GM19397 (cell line): Measurements from ENCODE around the gene CTNNA2.
"Not testable (repeated sequence)": the region's sequence is repeated elsewhere in the genome, so short reads cannot be mapped to it uniquely, and the experiment has no call there.

ENCODE experiments used
- ATAC-seq: cut with Tn5 transposase; IDR thresholded peaks from one replicate; pipeline ENCODE4 v1.9.1; 2021; ENCODE audit warnings: mild to moderate bottlenecking, moderate library complexity; ENCODE audit not compliant: unreplicated experiment

CTNNA2 gene

DNA sequence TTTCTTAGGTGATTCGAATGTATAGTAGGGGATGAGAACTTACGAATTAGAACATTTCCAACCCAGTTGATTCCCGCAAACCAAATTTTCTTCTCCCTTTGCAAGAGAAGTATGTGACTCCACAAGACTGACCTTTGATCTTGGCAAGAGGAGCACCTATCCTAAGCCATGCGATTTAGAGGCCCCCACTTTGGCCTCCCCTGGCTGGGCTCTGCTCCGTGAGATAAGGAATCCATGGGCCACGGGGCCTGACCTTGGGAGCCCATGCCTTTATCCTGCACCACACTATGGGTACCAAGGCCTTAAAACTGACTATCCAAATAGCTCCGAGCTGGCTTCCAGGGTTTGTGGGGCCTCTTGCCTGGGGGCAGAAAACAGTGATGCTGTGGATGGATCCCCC lies 656.0 kb downstream of the CTNNA2 start:
- no peak for ATAC-seq

DNA sequence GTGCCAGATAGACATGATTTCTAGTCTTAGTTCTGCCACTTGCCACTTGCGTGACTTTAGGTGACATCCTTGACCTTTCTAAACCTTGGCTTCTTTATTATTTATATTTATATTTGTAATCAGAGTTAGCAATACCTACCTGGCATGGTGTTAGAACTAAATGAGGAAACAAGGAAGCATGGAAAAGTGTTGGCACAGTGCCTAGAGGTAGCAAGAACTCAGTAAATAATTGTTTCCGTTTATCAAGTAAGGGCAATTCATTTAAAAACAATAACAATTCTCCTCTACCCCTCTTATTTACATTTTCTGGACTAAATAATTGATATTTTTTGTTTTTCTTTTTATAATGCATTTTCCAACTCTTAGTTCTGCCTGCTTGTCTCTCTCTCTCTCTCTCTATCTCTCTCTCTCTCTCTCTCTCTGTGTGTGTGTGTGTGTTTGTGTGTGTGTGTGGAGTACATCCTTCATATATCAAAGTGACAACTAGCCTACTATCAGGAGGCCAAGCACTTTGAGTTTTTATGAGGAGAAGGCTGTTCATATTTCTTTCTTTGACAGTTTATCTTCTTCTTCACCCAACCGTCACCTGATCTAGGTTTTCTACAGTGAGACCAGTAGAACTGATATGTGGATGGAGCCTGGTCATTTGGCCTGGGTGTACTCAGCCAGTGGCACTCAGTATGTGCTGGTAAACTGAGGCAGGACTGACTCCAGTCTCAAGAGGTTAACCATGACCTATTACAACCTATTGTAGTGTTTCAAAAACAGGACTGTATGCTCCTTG lies 657.2 kb downstream of the CTNNA2 start:
- ATAC-seq, result no peak

DNA sequence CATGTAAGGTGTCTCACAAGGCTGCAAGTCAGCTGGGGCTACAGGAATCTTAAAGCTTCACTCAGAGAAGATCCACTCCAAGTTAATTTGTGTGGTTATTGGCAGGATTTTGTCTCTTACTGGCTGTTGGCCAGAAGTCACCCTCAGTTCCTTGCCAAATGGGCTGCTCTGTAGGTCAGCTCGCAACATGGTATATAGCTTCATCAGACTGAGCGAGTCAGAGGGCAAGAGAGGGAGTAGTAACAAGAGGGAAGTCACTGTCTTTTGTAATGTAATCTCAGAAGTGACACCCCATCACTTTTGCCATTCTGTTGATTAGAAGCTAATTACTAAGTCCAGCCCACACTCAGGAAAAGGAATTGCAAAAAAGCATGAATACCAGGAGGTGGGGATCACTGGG lies 672.2 kb downstream of the CTNNA2 start:
- no peak for ATAC-seq

DNA sequence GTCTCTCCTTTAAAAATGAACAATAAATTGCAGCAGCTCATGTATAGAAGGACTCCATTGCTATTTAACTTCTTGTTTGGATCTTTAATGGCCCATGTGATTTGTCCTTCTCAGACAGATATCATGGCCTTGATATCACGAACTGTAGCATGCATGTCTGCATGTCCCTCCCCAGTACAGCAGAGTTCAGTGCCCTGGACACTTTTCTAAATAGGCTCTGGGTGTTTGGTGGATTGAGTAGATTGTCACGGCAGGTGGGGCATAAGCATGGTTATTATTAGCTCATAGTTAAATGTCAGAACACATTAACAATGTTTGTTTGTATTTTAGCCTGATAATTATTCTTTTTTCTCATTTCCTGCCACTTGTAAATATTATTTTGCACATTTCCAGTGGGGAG lies 673.4 kb downstream of the CTNNA2 start:
- ATAC-seq, result no peak

DNA sequence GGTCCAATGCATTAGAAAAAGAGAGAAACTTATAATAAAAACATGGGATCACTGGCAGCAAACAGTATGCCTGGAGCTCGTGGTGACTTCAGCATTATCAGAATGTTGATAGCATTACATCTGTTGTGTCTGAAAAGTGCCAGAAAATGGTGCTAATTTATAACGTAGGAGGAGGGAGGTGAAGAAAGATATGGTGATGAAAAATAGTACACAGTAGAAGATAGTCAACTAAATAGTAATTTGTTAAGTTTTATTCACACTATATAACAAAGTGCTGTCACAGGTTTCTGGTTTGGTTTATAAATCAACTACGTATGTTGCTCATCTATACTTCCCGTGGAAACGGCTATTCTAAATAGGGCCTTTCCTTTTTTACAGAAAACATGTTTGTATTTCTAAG lies 674.3 kb downstream of the CTNNA2 start:
- ATAC-seq, result no peak

DNA sequence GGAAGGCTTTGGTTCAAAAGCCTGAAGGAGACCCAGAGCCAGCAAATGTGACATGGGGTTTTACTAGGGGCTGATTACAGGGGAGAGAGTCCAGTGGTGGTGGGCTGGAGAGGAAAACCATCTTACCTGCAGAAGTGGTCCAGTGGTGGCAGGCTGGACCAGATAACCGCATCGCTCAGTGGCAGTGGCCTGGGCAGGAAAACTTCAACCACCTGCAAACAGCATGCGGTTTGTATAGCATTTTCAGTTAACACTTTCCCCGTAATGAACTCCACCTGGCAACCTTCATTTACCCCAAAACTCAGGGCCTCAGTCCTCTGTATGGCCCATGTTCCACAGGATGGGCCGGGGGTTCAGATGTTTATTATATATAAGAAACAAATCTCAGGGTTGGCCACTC lies 677.3 kb downstream of the CTNNA2 start:
- no peak for ATAC-seq

DNA sequence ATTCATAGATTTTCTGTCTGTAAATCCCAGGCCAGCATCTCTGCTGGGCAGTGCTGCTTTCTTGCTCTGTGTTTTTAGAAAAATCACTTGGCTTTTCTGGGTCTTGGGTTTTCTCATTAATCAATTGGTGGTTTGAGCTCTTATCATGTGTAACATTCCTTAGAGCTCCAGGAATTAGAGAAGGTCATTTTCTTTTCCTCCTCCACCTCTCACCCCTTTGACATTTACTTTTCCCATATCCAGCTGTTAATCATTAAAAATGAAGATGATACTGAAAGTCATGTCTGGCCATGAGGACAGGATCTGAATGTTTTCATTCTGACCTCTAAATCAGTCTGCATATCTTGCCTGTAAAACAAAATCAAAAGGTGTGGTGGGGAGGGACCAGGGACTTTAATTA lies 680.7 kb downstream of the CTNNA2 start:
- no peak for ATAC-seq

DNA sequence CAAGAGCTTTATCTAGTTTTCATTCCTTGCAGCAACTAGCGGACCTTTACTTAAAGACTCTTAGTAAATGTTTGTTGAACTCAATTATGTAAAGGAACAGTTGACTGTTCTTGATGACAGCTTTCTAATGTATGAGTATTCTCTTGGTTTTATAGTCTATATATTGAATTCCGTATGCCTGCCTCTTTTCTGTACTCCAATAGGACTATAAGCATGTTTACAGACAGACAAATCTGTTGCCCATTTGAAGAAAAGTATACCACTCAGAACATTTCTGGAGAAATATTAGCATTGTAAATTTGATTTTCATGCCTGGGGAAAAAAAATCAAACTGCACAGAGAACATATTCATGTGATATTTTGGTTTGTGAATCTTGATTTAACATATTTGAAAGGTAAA lies 682.2 kb downstream of the CTNNA2 start:
- ATAC-seq, result no peak

DNA sequence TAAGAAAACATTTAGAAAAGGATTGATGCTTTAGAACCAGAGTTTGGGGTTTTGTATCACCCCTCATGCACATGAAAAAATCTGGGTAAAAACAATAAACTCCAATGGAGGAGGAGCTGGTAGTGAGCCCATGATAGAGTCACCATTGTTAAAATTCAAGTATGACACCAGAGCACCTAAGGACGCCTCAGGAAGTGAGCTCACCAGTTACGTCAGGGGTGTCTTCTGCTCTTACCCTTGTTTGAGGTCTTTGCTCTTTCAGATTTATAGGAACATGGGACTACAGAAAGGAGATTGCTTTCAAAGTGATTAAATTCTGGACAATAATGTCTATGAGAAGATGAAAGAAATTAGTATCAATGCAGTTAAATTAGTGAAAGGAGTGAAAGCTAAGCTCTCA lies 685.2 kb downstream of the CTNNA2 start:
- ATAC-seq, result no peak

DNA sequence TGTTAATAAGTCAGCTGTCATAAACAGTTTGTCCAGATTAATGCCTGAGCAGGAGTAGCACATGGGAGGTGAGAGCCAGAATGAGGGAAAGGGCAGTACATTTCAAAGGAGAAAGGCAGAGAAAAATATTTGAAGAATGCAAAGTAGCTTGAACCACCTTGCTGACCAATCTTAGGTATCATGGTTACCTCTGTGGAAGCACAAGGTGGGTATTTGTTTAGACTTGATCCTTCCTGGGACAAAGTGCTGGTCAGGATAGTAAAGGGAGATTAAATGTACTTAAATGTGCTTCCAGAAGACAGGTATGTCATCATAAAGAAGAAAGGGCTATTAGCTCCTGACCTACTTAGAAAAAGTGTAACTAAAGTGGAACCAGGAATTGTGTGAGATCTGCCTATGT lies 686.7 kb downstream of the CTNNA2 start:
- no peak for ATAC-seq

DNA sequence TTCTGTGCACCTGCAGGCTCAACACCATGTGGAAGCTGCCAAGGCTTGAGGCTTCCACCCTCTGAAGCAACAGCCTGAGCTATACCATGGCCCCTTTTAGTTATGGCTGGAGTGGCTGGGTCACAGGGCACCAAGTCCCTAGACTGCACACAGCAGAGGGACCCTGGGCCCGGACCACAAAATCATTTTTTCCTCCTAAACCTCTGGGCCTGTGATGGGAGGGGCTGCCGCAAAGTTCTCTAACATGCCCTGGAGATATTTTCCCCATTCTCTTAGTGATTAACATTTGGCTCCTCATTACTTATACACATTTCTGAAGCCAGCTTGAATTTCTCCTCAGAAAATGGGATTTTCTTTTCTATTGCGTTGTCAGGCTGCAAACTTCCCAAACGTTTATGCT lies 691.1 kb downstream of the CTNNA2 start:
- not testable (repeated sequence) for ATAC-seq

DNA sequence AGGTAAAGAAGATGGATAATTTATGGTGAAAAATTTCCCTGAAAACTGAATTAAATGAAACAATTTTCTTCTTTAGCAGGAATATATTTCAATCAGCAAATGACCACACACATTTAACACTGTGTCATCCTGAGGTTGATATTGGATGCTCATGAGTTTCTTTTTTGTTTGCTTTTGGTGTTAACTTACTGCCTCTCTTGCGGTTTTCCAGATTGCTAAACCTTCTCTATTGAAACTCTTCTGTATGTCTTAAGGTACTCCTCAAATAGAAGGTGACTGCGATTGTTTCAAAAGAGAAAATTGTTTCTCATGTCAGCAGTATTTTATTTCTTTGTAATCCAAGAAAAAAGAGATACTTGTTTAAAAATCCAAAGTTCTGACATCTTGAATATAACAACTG lies 692.6 kb downstream of the CTNNA2 start:
- no peak for ATAC-seq

DNA sequence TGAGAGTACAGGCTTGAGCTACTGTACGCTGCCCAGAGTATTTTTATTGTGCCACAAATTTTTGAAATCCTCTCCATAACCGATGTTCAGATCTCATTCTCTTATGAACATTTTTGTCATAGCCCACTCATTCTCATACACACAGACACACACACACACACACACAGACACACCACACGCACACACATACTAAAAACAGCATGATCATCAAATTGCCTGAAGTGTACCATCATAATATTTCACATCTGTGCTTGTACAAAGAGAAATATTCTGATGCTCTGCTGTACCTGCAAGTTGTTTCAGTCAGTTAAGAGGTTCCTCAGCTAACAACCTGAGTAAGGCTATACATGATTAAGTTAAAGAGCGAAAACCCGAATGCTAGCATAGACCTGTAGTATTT lies 696.6 kb downstream of the CTNNA2 start:
- ATAC-seq, result no peak

DNA sequence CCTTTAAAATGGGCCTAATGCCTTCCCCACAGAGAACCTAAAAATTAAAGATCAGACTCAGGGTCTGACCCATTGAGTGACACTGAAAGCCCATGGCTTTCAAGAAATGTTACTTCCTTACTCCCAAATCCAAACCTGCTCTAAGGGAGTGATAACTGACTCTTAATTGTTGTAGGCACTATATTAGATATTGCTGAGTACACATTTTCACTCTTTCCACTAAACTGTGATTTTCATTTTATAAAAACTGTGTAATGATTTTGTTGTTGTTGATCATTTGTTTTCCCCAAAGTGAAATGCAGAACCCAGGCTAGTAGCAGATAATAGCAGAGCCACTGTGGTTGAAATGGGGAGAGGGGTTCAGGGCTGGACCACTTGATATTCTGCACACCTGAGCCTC lies 704.6 kb downstream of the CTNNA2 start:
- ATAC-seq, result no peak

DNA sequence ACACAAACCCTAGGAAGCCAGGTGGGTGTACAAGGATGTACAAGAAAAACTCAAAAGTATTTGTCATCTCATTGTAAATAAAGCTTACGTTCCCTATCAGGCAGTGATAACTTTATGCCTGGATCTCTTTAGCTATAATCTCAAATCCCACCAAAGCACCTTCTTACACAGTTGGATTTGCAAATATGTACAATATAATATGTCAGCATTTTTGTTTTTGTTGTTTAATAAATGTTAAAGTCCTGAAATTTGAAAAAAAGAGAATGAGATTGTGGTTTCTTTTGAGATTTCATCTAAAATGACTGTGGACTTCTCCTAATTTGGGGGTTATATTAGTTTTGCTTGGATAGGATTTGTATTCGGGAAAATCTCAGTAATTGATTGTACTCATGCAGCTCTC lies 709.8 kb downstream of the CTNNA2 start:
- ATAC-seq, result no peak

DNA sequence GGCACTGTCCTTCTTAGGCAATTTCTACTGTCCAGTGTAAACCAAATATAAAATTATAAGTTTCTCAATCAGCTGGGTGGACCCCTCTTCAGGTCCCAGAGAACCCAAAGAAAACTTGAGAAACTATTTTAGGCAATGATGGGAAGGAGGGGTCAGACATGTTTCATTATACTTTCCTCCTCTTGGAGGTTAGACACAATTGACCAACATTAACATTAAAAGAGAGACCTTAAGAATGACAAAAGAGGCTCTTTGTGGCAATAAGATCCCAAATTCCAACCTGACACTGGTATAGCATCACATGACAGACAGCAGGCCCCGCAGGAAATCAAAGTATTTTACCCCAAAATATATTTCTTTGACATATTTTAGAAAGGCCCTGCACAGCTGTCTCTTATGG lies 718.6 kb downstream of the CTNNA2 start:
- ATAC-seq, result no peak

DNA sequence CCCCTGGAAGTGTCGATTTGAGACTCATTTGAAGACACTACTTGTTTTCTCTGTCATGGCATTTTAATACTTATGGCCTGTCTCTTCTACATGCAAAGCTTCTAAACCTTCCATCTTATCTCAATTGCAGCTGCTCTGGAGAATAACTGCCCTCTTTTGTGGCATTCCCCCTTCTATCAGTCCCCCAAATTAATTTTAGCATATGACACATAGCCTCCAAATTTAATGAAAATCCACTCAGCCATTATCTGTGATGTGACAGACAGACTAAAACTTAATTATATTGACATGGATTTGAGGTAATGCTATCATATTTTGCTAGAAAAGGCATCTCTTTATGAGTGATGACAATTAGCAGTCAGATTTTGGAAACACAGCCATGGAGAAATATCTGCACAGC lies 720.5 kb downstream of the CTNNA2 start:
- ATAC-seq, result no peak

DNA sequence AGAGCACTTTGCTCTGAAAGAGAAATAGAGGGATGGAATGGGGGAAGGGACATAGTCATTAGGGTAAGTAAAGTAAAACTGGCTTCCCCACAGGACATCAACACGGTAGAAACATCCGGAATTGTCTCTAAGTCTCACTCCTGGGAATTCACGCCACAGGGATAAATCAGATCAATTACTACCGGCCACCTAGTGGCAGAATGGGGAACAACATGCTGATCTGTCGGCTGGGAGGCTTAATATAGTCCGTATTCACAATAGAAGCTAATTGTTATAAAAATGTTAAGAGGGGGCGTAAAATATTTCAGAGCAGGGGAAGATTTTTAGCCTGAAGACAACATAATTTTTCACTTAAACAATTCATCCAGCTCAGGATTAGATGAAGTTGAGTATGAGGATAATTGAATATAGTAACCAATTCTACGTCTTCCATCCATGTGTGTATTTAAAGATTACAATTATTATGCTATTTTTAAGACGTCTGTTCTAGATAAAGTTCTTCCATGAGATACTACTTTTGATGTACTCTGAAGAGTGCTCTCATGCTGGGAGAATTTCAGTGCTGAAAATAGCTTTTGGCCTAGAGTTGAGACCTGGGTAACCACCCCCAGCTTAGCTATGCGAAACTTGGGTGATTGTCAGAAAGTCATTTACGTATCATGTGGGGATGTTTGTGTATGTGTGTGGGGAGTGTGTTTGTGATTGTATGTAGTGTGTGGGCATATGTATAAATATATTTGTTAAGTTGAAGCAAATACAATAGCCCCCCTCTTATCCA lies 726.0 kb downstream of the CTNNA2 start:
- ATAC-seq, result no peak

DNA sequence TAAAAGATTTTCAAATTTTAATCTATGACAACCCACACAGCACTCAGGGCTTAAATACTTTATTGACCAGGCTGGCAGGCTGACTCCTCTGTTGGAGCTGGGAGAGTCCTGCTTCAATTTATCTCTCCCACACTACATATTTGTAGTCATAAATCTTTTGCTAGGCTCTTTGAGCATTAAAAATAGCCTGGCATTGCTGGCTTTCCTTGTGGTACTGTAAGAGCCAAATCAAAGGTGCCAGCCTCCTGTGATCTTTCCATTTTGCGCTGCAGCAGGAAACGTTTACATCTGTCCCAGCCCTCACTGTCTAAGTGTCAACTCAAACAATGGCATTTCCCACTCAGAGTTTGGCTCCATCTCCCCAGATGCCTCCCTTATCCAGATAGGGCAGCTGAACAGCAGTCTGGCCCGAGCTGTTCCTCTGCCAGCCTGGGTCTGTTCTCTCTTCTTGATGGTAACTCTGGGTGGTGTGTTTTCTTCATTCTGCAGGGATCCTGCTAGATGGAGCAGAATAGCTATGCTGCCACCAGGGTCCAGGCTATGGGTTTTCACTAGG lies 729.6 kb downstream of the CTNNA2 start:
- no peak for ATAC-seq

DNA sequence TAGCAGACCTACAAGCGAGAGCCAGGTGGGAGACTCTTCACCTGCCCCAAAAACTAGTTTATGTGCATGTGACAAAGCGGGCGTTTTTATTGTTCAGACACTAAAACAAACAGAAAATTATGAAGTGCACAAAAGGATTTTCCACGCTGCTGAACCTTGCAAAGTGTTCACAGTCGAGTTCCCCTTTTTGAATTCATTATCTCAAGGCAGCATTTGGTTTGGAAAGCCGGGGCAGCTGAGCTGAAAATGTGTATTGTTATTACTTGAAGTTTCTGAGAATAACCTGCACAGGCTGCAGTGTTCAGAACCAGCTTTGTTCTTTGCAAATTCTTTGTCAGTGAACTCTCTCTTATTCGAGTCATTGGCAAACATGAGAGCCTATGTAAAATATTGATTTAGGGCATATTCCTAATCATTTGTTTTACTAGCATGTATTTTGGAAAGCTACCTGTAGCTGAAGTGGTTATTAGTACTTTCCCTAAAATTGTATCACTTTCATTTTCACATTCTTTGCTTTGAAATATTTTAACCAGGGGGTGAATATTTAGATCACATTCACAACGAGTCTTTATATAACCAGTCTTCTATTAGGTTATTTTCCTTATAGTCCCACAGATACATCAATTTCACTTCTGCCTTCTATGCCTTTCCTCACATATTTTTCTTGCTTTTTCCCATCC lies 732.2 kb downstream of the CTNNA2 start:
- ATAC-seq, result no peak

DNA sequence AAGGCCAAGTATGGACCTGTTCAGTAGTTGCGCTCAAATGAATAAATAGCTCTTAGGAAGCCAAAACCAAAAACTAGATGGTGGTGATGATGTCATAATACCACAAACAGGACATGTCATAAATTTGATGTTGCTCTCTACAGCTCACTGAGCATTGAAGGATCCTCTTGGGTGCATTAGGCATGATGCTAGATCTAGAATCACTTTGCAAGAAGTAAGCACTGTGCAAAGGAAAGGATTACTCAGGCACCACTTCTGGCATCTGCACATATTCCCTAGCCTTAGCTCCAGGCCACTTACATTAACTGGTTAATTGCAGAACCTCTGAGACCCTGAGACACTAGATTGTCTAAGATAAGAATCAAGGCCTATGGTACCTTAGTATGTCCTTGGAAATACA lies 733.7 kb downstream of the CTNNA2 start:
- no peak for ATAC-seq

DNA sequence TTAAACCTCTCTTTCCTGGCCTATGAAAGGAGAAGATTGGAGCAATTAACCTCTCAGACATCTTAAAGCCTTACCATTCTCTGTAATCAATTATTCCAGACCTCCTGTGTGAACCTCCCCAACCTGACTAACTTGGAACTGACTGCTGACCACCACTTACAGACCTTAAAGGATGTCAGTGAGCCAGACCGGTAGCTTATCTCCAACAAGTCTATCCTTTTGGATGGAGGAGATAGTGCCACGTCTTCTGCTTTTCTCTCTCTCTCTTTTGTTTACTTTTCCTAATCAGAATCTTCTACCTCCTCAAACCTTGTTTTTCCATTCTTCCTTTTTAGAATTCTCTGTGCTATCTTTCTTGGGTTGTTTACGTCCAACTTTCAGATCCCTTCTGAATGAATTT lies 734.5 kb downstream of the CTNNA2 start:
- no peak for ATAC-seq
